HG03565 (cell line): ENCODE results near the gene TERB1.

ENCODE experiments used
- ATAC-seq: cut with Tn5 transposase; IDR thresholded peaks from one replicate; pipeline ENCODE4 v1.9.1; 2021; ENCODE audit warnings: mild to moderate bottlenecking, moderate library complexity; ENCODE audit not compliant: unreplicated experiment

The TERB1 gene

DNA sequence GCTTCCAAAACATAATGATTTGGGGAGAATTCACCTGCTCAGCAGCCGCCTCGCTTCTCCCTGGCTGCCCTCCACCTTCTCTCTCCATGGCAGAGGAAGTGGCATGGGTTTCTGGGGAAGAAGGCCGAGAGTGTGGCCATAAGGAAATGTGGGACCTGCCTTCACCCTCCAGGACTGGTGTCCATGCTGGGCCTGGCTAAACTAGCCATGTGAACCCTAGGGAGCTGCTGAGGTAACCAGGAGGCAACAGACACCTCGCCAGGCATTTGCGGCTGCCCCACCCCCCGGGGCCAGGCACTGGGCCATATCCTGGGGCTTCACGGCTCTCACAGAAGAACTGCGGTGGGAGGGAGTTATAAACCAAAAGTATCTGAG is 94.9 kb downstream of the TERB1 start:
- ATAC-seq: no peak

DNA sequence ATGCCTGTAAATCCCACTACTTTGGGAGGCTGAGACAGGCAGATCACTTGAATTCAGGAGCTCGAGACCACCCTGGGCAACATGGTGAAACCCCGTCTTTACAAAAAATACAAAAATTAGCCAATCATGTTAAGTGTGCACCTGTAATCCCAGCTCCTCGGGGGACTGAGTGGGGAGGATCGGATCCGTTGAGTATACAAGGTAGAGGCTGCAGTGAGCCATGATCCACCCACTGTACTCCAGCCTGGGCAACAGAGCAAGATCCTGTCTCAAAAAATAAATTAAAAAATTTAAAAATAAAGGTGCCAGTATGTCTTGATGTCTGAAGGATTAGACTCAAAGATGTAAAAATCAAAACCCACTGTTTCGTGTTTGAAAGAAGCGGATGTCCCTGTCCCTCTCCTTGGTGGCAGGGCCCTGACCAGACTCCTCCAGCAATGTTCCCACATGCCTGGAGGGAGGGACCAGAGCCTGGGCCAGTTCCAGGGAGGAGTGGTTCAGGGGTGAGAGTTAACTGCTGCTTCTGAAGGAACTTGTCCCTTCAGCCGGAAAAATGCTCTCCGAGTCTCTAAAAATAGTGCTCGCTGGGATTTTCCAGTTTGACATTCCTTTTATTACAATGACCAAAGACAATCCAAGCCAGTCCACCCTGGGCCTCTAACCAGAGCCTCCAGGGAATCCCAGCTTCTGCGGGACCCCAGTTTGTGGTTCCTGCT is 95.4 kb downstream of the TERB1 start:
- ATAC-seq: no peak
